HG02588 (cell line): Measurements from ENCODE around the gene IL4I1.

Experiments used
- ATAC-seq: cut with Tn5 transposase; IDR thresholded peaks from one replicate; pipeline ENCODE4 v1.9.1; 2021; ENCODE audit warnings: mild to moderate bottlenecking, moderate library complexity; ENCODE audit not compliant: unreplicated experiment

IL4I1 gene

DNA sequence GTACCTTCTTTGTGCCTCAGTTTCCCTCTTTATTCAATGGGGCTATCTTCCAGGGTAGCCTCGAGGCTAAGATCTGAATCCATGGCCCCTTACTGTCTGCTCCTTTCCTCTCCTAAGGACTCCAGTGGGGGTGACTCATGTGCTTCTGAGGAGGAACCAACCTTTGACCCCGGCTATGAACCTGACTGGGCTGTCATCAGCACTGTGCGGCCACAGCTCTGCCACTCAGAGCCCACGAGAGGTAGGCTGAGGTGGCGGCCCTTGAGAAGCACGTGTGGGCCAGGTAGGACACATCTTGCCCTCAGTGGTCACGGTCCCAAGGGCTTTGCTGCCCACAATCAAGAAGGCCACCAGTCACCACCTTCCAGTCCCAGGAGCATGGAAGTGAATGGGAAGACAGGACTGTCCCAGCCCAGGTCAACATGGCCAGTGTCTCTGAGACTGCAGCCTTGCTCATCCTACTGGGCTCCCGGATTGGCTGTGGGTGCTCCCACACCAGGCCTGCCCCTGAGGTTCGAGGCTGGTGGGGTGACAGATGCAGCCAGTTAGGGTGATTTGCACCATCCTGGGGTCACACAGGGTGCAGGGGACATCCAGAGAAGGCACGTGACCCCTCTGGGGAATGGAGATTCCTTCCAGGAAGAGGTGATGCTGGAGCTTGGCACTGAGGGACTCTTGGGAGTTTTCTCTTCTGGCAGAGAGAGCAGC lies 16.4 kb downstream of the IL4I1 start:
- no peak for ATAC-seq

DNA sequence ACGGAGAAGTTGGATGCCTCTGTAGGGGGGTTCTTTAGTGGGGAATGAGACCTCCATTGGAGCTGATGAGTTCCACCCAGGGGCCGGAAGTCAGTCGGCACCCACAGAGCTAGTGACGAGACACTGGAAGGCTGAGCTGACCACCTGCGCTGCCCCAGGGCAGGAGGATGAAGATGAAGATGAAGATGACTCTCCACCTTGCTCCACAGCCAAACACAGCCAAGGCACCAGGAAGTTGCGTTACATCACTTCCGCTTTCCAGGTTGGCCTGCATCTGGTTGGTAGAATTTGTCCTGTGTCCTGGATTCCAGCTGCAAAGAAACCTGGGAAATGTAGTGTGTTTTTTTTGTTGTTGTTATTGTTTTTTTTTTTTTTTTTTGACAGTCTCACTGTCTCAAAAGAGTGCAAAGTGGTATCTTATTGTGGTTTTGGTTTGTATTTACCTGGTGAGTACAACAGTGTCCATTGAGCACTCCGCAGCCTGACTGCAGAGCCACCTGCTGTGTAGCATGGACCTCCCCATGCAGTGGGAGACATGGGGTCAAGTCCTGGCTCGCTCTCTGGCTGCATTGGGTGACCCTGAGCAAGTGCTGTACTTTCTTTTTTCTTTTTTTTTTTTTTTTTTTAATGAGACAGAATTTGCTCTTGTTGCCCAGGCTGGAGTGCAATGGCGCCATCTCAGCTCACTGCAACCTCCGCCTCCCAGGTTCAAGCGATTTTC lies 17.3 kb downstream of the IL4I1 start:
- ATAC-seq, result no peak

DNA sequence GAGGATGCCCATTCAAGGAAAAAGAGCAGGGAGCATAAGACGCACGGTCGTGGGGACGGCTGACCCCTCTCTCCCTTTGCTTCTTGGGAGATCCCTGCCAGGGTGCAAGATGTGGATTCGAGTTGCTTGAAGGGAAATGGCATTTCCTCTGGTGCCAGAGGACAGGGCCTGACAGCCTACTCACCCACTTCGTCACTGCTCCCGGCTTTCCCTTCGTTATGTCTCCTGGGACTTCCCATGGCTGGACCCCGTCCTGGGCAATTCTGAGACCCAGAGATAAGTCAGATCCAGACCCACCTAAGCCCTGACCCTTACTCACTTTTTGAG lies 18.0 kb downstream of the IL4I1 start:
- no peak for ATAC-seq

DNA sequence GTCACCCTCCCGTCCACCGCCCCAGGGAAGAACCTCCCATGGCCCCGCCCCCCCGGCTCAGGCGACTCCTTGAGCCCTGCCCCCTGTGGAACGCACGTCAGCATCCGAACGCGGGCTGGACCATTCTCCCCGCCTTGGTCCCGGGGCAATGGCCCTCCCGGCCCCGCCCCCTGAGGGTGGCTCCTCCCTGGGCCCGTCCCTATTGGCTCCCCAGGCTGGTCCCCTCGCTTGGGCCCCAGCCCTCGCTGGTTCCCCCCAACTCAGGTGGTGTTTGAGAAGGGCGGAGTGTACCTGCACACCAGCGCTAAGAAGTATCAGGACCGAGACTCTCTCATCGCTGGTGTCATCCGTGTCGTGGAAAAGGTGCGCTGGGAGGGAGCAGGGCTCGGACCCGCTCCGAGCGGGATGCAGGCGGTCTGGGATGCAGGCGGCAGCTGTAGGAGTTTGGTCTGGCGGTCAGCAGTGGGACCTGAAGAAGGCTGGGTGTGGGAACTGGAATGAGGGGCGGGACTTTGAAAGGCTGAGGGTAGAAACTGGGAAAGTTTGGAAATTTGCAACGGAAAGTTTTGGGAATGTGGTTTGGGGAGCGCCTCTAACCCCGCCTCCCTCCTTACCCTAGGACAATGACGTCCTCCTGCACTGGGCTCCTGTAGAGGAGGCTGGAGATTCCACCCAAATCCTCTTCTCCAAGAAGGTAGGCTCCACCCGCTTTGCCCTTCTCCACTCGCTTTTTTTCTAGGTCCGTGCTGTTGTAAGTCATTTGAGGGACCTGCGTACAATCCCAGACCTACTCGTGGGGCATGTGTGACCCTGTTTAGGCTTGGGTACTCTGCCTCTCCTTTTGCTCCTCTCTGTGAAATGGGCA lies 18.6 kb downstream of the IL4I1 start:
- ATAC-seq, result peak; percentile 36

DNA sequence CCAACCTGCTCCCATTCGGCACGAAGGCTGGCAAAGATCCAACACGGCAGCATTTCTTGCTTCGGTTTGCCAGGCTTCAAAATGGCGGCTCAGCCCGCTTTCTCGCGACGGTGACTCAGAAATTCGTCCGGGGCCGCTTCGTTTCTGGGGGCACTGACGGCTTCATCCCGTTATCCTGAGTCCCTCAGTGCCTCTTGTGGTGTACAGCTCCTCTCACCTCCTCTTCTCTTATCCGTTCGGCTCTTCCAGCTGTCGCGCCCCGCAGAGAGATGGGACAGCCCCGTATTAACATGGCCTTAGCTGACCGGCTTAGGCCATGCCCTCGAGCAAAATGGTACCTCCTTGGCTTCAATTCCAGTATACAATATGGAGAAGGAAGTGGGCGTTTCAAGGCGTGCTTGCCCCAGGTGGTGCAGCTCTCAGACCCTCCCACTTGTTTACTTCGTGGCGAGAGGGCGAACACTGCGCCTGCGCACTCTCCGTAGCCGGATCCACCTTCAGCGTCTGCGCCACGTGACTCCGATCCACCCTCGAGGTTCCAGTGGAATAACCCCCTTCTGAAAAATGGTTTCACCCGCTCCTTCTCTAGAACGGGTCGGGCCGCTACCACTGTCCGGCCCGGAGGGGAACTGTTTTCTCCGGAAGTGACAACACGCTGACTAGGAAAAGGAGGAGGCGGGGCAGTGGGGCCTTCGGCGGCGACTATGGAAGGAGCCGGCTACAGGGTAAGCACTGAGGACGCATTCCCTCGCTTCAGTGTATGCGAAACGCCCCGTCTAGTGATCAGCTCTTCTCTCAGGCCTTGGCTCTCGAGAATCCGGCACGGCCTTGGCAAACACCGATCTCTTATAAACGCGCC lies 19.4 kb downstream of the IL4I1 start, which contains the start of the genes AKT1S1 and TBC1D17:
TSS of gene AKT1S1 (minus strand) at position 336 of the 859 bp plus-strand sequence. CDS start 4,060 bp downstream, outside the sequence.
TSS of gene TBC1D17 (plus strand) at position 683 of the 859 bp plus-strand sequence. CDS start at position 705, 22 bp downstream.
- ATAC-seq, result peak; percentile 53

DNA sequence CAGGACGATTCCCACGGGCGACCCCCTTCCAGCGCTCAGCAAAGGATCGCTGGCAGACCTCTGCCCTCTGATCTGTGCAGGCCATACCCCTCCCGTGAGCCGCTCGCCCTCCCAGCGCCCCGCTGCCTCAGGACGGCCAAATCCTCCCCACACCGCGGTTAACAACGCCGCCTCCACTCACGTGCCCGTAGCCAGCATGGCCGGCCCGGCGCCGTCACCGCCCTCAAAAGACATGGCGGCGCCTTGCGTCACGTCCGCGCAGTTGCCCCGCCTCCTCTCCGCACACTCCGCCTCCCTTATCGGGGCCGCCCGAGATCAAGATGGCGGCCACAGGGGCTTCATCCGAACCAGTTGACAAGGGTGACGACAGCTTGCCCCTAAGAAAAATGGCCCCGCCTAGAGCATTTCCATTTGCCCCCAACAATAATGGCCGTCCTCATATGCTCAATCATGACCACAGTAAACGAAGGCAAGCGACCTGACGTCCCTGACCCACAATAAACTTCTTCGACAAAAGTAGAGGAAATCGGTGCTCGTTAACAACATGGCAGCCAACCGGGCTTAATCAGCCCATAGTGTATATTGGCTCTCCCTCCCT lies 20.2 kb downstream of the IL4I1 start:
- ATAC-seq, result peak; percentile 41

DNA sequence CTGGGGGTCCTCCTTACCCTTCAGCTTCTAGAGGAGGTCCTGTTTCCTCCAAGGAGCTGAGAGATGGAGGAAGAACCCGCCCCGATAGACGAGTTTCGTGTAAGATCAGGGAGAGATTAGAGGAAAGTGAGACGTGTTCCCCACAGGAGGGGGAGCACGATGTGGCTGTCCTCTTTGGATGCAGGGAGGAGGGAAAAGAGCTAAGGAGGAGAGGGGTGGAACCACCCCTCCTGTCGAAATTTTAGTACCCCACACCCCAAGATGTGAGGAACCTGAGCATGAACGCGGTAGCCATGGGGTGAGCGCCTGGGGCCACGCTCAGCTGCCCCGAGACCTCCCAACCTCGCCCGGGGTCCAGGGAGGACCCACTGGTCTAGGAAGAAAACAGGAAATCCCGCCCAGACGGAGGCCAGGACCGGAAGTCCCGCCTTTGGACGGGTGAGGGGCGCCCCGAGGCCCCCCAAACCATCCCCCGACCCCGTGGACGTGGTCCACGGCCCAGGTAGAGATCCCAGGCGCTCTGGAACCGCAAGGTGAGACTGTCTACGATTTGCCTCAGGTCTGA lies 20.7 kb downstream of the IL4I1 start:
- ATAC-seq, result no peak

DNA sequence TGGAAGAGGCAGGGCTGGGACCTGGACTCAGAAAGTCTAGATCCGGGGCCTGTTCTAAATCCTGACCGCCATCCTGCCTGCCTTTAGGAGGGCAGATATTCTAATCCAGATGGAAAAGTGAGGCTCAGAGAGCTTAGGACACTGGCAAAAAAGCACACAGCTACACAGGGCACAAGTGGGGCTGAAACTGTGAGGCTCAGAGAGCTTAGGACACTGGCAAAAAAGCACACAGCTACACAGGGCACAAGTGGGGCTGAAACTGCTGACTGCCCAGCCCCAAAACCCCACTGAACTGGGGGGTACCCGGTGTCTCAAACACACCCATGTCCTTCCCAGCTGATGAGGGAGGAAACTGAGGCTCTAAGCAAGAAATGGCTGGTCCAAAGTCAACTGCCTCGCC lies 21.5 kb downstream of the IL4I1 start:
- no peak for ATAC-seq

DNA sequence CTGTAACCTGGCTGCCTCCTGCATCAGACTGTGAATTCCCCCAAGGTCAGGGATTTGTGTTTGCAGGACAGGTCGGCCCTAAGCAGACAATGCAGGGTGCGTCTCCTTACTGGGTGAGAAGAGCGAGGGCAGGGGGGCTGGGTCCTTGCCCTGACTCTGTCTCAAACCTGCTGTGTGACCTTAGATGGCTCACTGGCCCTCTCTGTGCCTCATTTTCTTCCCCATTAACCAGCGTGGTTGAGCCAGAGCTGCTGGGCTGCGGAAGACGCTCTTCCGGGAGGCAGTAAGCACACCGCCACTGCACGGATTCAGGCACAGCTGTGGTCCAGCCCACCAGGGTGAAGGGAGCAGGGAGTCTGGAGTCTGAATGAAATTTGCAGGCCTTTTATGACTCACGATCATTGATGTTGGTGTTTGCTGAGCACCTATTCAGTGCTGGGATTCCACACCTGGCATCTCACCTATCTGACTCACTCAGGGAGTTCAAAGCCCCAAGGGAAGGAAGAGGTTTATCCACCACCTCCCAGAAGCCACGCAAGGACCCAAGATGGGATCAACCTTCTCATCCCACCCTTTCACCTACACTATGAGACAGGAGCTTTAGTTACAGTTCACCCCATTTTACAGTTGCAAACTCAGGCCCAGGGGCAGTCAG lies 22.1 kb downstream of the IL4I1 start:
- no peak for ATAC-seq

DNA sequence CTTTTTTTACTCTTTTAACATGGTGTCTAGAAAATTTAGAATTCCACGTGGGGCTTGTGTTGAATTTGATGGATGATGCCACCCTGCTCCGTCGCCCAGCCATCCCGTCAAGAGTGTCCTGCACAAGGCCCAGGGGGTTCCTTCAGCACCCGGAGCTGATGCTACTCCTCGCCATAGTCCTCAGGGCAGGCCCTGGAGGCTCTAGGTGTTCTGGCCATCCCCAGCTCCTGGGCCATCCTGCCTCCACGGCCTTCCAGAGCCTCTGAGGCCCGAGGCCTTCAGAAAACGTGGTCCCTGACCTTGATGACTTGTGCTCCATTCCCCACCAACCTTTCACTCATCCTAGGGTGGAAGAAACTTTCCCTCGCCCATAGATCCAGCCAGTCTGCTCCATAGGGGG lies 22.9 kb downstream of the IL4I1 start:
- ATAC-seq, result no peak

DNA sequence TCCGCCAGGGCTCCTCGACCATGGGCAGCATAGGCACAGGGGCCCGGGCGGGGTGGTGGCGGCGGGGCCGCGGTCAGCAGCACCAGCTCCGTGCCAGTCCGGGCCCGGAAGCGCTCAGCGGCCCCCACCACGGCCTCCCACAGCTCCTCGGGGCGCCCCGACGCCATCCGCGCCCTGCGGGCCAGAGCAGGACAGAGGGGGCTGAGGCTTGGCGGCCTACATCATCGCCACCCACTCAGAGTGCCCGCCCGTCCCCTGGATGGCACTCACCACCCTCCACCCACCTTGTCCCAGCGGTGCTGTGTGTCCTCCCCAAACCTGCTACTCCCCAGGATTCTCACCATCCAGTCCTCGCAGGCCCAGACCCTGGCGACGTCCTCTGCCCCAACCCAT lies 23.6 kb downstream of the IL4I1 start:
- no peak for ATAC-seq

DNA sequence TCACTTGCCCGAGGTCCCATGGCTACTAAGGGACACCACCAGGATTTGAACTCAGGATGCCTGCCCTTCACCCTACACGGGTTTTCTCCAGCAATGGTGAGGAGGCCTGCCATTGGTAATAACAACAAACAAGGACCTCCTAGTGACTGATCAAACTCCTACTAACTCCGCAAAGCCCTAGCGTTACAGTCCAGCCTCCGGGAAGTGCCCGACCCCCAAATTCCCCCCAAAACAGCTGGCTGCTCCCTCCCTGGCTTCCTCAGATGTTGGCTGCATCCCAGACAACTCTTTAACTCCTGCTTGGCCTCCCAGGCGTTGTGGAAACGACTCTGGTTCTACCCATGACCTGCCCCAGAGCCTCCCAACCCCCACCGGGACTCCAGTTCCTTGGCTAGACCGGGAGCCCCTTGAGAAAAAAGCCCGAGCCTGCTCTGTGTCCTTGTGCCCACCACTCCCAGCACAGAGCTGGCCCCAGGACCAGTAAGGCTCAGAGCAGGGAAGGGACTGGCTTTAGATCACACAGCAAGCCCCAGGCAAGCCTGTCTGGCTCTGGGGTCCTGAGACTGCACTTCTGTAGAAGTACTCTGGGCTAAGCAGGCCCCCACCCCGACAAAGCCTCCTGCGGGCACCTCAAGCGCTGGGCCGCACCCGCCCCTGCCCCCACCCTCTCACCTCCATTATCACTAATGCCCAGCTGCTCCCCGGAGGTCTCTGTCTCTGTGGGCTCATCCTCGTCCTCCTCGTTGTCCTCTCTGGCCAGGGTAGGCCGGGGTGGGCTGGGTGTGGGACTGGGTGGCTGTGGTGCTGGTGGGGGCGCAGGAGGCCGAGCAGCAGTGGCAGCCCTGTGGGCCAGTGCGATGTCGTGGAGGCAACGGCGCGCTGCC lies 24.2 kb downstream of the IL4I1 start:
- no peak for ATAC-seq

DNA sequence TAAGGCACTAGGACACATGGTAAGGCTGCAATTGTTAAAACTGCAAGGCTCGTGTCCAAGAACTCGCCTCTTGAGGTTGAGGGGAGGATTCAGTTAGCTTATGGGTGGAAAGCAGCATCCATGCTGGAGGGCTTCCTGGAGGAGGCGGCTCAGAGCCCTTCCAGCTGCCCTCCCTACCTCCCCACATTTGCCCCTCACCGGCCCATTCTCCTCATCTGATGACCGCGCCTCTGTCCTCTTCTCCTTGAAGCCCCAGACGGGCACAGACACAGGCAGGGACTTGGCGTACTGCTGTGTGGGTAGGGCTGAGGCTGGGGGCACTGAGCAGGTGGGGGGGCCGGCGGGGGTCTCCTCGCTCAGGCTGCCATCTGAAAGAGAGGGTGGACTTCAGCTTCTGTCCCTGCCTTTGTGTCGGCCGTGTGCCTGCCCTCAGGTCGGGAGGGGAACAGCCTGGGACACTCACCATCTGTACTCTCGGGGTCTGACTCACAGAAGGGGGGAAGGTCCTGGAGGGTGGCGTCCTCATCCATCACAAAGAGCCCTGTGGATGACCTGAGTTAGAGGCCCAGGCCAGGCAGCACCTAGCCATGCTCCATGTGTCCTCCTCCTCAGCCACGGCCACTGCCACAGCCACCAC lies 25.2 kb downstream of the IL4I1 start:
- no peak for ATAC-seq

DNA sequence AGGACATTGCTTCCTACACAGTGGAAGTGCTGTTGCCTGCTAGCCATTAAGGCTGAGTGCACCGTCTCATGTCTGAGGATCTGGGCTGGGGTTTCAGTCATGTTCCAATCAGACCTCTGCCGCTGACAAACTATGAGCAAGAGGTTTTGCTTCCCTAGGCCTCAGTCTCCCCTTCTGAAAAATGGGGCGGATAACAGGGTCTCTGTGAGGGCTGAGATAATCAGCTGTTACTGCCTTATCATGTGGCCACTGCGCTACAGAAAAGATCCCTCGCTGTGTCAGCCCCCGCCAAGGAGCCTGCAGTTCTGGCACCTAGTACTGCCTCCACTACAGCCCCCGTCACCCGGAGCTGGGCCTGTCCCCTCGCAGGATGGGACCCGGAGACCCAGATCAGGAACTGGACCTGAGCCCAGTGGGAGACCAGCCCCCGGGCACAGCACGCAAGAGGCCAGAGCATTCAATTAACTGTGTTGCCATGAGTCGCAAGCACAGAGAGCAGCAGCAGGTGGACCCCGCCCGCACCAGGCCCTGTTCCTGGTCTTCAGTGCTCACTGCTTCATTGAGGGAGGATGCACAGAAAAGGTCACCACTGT lies 26.3 kb downstream of the IL4I1 start:
- no peak for ATAC-seq

DNA sequence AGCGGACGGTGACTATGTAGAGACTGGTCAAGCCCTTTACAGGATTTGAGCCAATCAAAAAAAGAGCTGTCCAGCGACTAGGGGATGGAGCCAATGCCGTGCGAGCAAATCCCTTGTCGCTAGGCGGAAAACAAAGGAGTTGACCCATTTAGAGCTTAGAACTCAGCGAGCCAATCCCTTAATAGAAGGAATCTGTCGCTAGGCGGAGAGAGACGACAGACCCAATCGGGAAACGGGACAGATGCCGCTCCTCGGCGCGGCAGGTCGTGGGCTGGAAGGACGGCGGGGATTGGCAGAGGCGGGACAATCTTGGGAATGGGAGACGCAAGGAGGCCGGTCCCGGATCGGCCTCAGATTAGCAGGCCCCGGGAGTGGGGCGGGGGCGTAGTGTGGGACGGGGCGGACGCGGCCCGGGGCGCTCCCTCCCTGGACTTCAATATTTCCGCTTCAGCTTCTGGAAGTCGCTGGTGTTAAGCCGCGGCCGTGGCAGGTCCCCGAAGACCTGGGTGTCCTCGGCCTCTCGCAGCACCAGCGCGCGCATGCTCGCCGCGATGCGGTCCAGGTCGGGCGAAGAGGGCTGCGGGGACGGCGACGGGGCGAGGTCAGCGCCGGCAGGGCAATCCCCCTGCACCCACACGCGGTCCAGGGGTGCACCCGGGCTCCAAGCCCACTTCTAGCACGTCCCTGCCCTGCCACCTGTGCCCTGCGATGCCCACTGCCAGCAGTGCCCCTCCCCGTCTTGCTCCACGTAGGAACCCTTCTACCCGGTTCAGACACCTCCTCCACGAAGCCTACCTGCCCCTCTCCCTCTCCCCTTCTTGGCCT lies 27.0 kb downstream of the IL4I1 start:
- peak; percentile 60 for ATAC-seq

DNA sequence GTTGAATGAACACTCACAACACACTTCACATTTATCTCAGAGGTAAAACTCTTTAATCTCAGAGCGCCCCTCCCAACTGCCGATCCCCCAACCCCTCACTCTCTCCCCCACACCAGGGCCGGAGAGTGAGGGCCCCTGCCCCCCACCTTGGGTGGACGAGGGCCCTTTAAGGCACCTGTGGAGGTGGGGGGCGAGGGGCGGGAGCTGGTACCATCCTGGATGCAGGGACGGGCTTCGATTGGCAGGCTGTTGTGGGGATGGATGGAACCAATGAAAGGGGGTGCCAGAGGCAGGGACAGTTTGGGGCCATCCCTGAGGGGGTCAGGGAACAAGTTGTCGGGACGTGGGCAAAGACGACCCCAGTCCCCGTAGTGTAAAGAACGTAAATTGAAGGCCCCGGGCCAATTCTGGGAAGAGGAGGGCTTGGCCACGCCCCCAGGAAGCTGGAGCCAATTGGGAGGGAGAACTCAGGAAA lies 27.6 kb downstream of the IL4I1 start:
- peak; percentile 12 for ATAC-seq
